Mesenchymal stem cell (in vitro differentiated cells and primary cell): ENCODE results near the gene RASA3.

Experiments used
- DNase-seq: peaks from one replicate; pipeline ENCODE4 v3.0.0-alpha.2; 2013
- H2AFZ ChIP-seq: one replicate; pipeline ENCODE4 v1.6.1; 2013; ENCODE audit warnings: low read depth, mild to moderate bottlenecking, control low read depth, inconsistent platforms, low read length, moderate library complexity
- H2AK5ac ChIP-seq: 2 replicates; pipeline ENCODE4 v1.6.1; 2013; ENCODE audit warnings: low read length, moderate library complexity, mild to moderate bottlenecking, inconsistent platforms; ENCODE audit not compliant: severe bottlenecking
- H2BK120ac ChIP-seq: one replicate; pipeline ENCODE4 v1.6.1; 2013; ENCODE audit warnings: low read depth, mild to moderate bottlenecking, inconsistent platforms, low read length, moderate library complexity
- H2BK12ac ChIP-seq, 2 experiments: one replicate each; pipeline ENCODE4 v1.6.1; 2013; ENCODE audit warnings: inconsistent platforms in 2 of 2, low read length in 2 of 2, mild to moderate bottlenecking in 2 of 2, moderate library complexity in 2 of 2, control low read depth in 1 of 2
- H2BK15ac ChIP-seq: one replicate; pipeline ENCODE4 v1.6.1; 2013; ENCODE audit warnings: mild to moderate bottlenecking, low read depth, inconsistent platforms; ENCODE audit not compliant: poor library complexity, severe bottlenecking
- H2BK5ac ChIP-seq: 2 replicates; pipeline ENCODE4 v1.6.1; 2013; ENCODE audit warnings: low read depth, mild to moderate bottlenecking, low read length, control low read depth, inconsistent platforms; ENCODE audit not compliant: poor library complexity, severe bottlenecking
- H3K14ac ChIP-seq, 2 experiments: one replicate each; pipeline ENCODE4 v1.6.1; 2013; ENCODE audit warnings: inconsistent platforms in 2 of 2, low read length in 2 of 2, control low read depth in 1 of 2, mild to moderate bottlenecking in 1 of 2, moderate library complexity in 1 of 2
- H3K18ac ChIP-seq, 2 experiments: one replicate each; pipeline ENCODE4 v1.6.1; 2013; ENCODE audit warnings: inconsistent platforms in 2 of 2, low read length in 2 of 2, control low read depth in 1 of 2, low read depth in 1 of 2, mild to moderate bottlenecking in 1 of 2
- H3K23ac ChIP-seq, 2 experiments: one replicate each; pipeline ENCODE4 v1.6.1; 2013; ENCODE audit warnings: inconsistent platforms in 2 of 2, low read length in 2 of 2, mild to moderate bottlenecking in 2 of 2, moderate library complexity in 2 of 2, control low read depth in 1 of 2
- H3K27ac ChIP-seq: 2 replicates; pipeline ENCODE4 v1.5.1; 2013; ENCODE audit warnings: mild to moderate bottlenecking, moderate library complexity, low read length, control low read depth, inconsistent platforms; ENCODE audit not compliant: poor library complexity, severe bottlenecking
- H3K27me3 ChIP-seq, 2 experiments: 2 replicates each; pipeline versions ENCODE4 v1.6.1 to v1.7.0; 2013; ENCODE audit warnings: low read length in 2 of 2, mild to moderate bottlenecking in 2 of 2, moderate library complexity in 2 of 2, control low read depth in 1 of 2, inconsistent platforms in 1 of 2; ENCODE audit not compliant: control insufficient read depth in 1 of 2, insufficient read depth in 1 of 2
- H3K36me3 ChIP-seq, 2 experiments: 2 replicates each; pipeline versions ENCODE4 v1.6.1 to v1.7.0; 2013; ENCODE audit warnings: low read length in 2 of 2, control low read depth in 1 of 2, inconsistent platforms in 1 of 2, low read depth in 1 of 2, mild to moderate bottlenecking in 1 of 2; ENCODE audit not compliant: insufficient read depth in 2 of 2, control insufficient read depth in 1 of 2
- H3K4ac ChIP-seq, 2 experiments: one replicate each; pipeline ENCODE4 v1.6.1; 2013; ENCODE audit warnings: inconsistent platforms in 2 of 2, low read length in 2 of 2, mild to moderate bottlenecking in 2 of 2, moderate library complexity in 2 of 2, control low read depth in 1 of 2, low read depth in 1 of 2
- H3K4me1 ChIP-seq: 2 replicates; pipeline ENCODE4 v1.6.1; 2013; ENCODE audit warnings: low read depth, low read length, control low read depth; ENCODE audit not compliant: control insufficient read depth, insufficient read depth
- H3K4me2 ChIP-seq: 2 replicates; pipeline ENCODE4 v1.6.1; 2013; ENCODE audit warnings: low read length, mild to moderate bottlenecking, inconsistent platforms; ENCODE audit not compliant: poor library complexity, severe bottlenecking
- H3K4me3 ChIP-seq, 2 experiments: 2 replicates each; pipeline versions ENCODE4 v1.5.1 to v1.7.0; 2013; ENCODE audit warnings: low read length in 2 of 2, mild to moderate bottlenecking in 2 of 2, control low read depth in 1 of 2, low read depth in 1 of 2; ENCODE audit not compliant: insufficient read depth in 1 of 2
- H3K79me1 ChIP-seq: replicated peaks from 2 replicates; pipeline ENCODE4 v1.6.1; 2013; ENCODE audit warnings: mild to moderate bottlenecking, control low read depth, low read length, inconsistent platforms; ENCODE audit not compliant: poor library complexity, severe bottlenecking
- H3K9ac ChIP-seq: 2 replicates; pipeline ENCODE4 v1.7.0; 2013; ENCODE audit warnings: mild to moderate bottlenecking, low read length, moderate library complexity
- H3K9me3 ChIP-seq: 2 replicates; pipeline ENCODE4 v1.7.0; 2013; ENCODE audit warnings: mild to moderate bottlenecking, low read length; ENCODE audit not compliant: control insufficient read depth
- H4K8ac ChIP-seq: one replicate; pipeline ENCODE4 v1.6.1; 2013; ENCODE audit warnings: inconsistent platforms, mild to moderate bottlenecking, low read length, moderate library complexity
- H4K91ac ChIP-seq: one replicate; pipeline ENCODE4 v1.6.1; 2013; ENCODE audit warnings: mild to moderate bottlenecking, low read length, inconsistent platforms
- WGBS: methylation state at CpG from one replicate; pipeline ENCODE4 v1.1.7; 2013; ENCODE audit warnings: mixed read lengths; 5-methylcytosine and 5-hydroxymethylcytosine counted together

The RASA3 gene

GRCh38 chr13:113945857-113946408, 186.5 kb downstream of the RASA3 start:
- Histone ChIP-seq H4K91ac (peak overlapping the region; percentile 57), H3K4ac (no peak overlapping the region), H2BK12ac (peak overlapping the region; percentile 6 to 37), H3K36me3 (peaks cover 0 to 56% of the 10 kb centered on the region in 2 experiments), H3K4me3 (no peak overlapping the region), H3K18ac (peak overlapping the region in 1 of 2 experiments; percentile 28), H2AFZ (no peak overlapping the region), H4K8ac (no peak overlapping the region), H3K79me1 (peaks cover 6% of the 10 kb centered on the region), H2BK15ac (no peak overlapping the region), H3K23ac (no peak overlapping the region), H2BK5ac (no peak overlapping the region), H3K14ac (no peak overlapping the region), H2BK120ac (no peak overlapping the region), H3K27ac (no peak overlapping the region), H2AK5ac (no peak overlapping the region), H3K9me3 (no peaks in the 10 kb centered on the region), H3K27me3 (no peaks in the 10 kb centered on the region), H3K4me1 (peaks cover 12% of the 10 kb centered on the region), H3K4me2 (no peak overlapping the region), H3K9ac (no peak overlapping the region)
- DNase-seq: no peak
- WGBS: 90% methylated on average over 26 of the region's 26 CpGs

DNA sequence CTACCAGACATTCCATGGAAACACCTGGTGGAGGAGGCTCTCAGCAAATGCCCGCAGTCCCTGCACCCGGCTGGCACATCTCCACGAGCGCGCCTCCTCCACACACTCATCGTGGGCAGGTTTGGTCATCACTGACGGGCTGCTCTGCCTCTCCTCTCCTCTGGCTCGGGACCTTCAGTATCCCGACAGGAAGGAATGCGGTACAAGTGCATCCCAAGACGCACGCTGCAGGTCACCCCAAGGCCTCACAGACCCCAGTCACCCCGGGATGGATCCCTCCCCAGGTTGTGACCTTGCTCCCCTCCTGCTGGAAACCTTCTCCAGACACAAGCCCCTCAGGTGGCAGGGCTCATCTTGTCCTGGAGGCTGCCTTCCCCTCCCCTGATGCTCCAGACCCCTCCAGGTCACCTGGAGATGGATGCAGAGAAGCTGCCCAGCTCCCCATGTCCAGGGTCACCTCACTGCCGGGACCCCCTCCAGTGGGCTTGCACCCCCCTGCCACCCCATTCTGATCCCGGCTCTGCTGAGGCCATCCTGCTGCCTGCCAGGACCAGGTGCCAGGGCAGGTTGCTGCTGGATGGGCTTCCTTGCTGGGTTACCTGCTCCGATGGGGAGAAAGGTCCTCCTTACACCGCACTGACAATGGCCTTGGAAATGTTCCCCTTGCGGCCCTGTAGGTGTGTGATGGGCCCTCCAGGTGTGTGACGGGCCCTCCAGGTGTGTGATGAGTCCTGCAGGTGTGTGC, 188.4 kb downstream of the RASA3 start:
- no peak overlapping the region for H3K23ac ChIP-seq
- no peak overlapping the region for H3K4ac ChIP-seq
- no peak overlapping the region for H2AK5ac ChIP-seq
- peaks cover 0 to 5% of the 10 kb centered on the region in 2 experiments for H3K27me3 ChIP-seq
- peaks cover 9% of the 10 kb centered on the region for H3K4me1 ChIP-seq
- H3K9ac ChIP-seq: no peak overlapping the region
- H4K8ac ChIP-seq: no peak overlapping the region
- peak overlapping the region; percentile 65 for H4K91ac ChIP-seq
- peak overlapping the region in 1 of 2 experiments; percentile 86 for H2BK12ac ChIP-seq
- H3K27ac ChIP-seq: no peak overlapping the region
- H3K9me3 ChIP-seq: no peaks in the 10 kb centered on the region
- H2AFZ ChIP-seq: no peak overlapping the region
- H2BK15ac ChIP-seq: no peak overlapping the region
- no peak overlapping the region for H3K14ac ChIP-seq
- DNase-seq: no peak
- H3K4me2 ChIP-seq: no peak overlapping the region
- no peak overlapping the region for H2BK120ac ChIP-seq
- 94% methylated on average over 18 of the region's 19 CpGs for WGBS
- H3K79me1 ChIP-seq: peaks cover 4% of the 10 kb centered on the region
- no peak overlapping the region for H3K4me3 ChIP-seq
- peaks cover 0 to 45% of the 10 kb centered on the region in 2 experiments for H3K36me3 ChIP-seq
- H3K18ac ChIP-seq: no peak overlapping the region
- no peak overlapping the region for H2BK5ac ChIP-seq

DNA sequence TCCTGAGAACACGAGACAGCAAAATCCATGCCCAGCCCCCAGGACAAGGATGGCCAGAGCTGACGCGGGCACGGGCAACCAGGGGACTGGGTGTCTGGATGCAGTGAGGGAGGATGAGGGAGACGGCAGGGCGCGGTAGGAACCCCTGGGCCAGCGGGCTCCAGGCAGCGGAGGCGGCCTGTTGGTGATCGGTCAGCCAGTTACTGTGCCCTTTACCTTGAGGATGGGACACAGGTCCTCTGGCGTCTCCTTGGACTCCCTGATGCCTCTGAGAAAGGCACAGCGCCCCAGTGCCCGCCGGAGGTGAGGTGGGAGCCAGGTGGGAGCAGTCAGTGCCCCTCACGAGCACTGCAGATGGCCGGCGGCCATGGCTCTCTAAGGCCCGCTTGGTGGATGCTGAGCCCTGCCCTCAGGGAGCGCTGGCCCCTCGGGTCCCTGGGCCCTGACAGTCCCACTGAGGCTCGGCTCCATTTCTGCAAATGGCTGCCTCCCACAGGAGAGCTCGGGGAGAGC, 189.8 kb downstream of the RASA3 start:
- Histone ChIP-seq H3K4ac (no peak overlapping the region), H3K4me3 (no peak overlapping the region), H2BK5ac (no peak overlapping the region), H3K36me3 (peaks cover 0 to 40% of the 10 kb centered on the region in 2 experiments), H3K4me1 (peaks cover 16% of the 10 kb centered on the region), H3K4me2 (no peak overlapping the region), H3K27ac (no peak overlapping the region), H2BK120ac (no peak overlapping the region), H4K8ac (peak overlapping the region; percentile 14), H3K79me1 (no peaks in the 10 kb centered on the region), H2AK5ac (no peak overlapping the region), H3K9ac (no peak overlapping the region), H2BK15ac (no peak overlapping the region), H3K9me3 (no peaks in the 10 kb centered on the region), H3K23ac (no peak overlapping the region), H2BK12ac (peak overlapping the region in 1 of 2 experiments; percentile 35), H3K18ac (no peak overlapping the region), H2AFZ (no peak overlapping the region), H3K27me3 (peaks cover 0 to 15% of the 10 kb centered on the region in 2 experiments), H3K14ac (no peak overlapping the region), H4K91ac (no peak overlapping the region)
- 97% methylated on average over 23 of the region's 23 CpGs for WGBS
- DNase-seq: no peak

GRCh38 chr13:113941571-113942191, 190.7 kb downstream of the RASA3 start:
- H2AK5ac ChIP-seq: no peak overlapping the region
- no peak overlapping the region for H3K23ac ChIP-seq
- H3K4me1 ChIP-seq: peaks cover 16% of the 10 kb centered on the region
- no peak overlapping the region for H2BK120ac ChIP-seq
- no peaks in the 10 kb centered on the region for H3K9me3 ChIP-seq
- H3K4me3 ChIP-seq: no peak overlapping the region
- no peaks in the 10 kb centered on the region for H3K79me1 ChIP-seq
- H3K18ac ChIP-seq: peak overlapping the region in 1 of 2 experiments; percentile 69
- peak overlapping the region; percentile 6 for H2BK15ac ChIP-seq
- H3K27me3 ChIP-seq: peaks cover 0 to 15% of the 10 kb centered on the region in 2 experiments
- H3K4me2 ChIP-seq: no peak overlapping the region
- no peak overlapping the region for H4K8ac ChIP-seq
- H2BK12ac ChIP-seq: peak overlapping the region in 1 of 2 experiments; percentile 47
- no peak overlapping the region for H2BK5ac ChIP-seq
- WGBS: 81% methylated on average over 16 of the region's 16 CpGs
- DNase-seq: no peak
- H3K4ac ChIP-seq: no peak overlapping the region
- H3K36me3 ChIP-seq: peaks cover 0 to 32% of the 10 kb centered on the region in 2 experiments
- H3K27ac ChIP-seq: no peak overlapping the region
- H2AFZ ChIP-seq: no peak overlapping the region
- no peak overlapping the region for H3K9ac ChIP-seq
- H4K91ac ChIP-seq: no peak overlapping the region
- peak overlapping the region in 1 of 2 experiments; percentile 13 for H3K14ac ChIP-seq
